HG03280 (cell line): ENCODE results near the gene ABCB1.
A peak's percentile ranks its signal among the peaks of the same experiment; 100 is the strongest.
"Not testable (repeated sequence)": the region's sequence is repeated elsewhere in the genome, so short reads cannot be mapped to it uniquely, and the experiment has no call there.

Source experiments
- ATAC-seq: cut with Tn5 transposase; IDR thresholded peaks from one replicate; pipeline ENCODE4 v1.9.1; 2021; ENCODE audit warnings: mild to moderate bottlenecking, moderate library complexity; ENCODE audit not compliant: unreplicated experiment

The ABCB1 gene

DNA sequence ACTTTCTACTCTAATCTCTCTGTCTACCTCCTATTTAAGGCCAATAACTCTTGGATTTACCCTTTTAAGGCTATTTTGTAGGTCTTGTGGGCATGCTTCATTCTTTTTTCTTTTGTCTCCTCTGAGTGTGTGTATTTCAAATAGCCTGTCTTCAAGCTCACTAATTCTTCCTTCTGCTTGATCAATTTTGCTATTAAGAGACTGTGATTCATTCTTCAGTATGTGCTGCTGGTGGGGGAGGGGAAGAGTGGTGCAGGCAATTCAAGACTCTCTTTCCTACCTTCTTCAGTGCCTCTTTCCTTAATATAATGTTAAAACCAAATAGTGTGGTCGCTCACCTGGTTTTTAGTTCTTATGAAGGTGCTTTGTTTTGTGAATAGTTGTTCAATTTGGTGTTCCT, 20.0 kb downstream of the ABCB1 start:
- no peak for ATAC-seq

DNA sequence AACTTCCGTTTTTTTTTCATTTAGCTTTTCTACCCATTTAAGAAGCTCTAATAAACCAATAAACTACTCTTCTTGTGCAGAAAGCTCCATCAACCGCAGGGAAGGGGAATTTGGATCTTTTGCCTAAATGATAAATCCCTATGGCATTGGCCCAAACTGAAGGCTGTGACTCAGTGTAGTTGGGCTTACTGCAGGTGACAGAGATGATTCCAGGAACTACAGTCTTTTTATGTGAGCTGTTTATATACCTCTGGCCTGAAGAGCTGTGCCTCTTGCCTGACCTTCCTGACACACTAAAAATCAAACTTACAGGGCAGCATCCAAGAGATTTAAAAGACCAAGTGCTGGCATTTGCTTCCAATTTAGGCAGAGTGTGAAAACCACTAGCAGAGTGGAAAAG, 25.2 kb downstream of the ABCB1 start:
- ATAC-seq, result no peak

DNA sequence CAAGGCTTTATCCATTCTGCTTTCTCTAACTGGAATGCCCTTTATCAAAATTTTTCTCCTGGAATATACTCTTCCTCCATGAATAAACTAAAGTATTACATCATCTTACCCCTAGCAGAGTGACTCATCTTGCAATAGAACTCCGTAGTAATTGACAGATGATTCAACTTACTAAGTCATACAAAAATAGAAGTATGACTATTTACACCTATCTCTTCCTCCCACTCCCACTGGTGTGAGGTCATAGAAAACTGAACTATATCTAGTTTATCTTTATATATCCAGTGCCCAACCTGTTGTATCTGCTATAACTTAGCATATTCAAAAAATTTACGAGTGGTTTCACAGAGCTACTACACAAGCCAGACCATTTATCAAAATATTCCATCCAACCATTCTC, 26.1 kb downstream of the ABCB1 start:
- ATAC-seq, result no peak

DNA sequence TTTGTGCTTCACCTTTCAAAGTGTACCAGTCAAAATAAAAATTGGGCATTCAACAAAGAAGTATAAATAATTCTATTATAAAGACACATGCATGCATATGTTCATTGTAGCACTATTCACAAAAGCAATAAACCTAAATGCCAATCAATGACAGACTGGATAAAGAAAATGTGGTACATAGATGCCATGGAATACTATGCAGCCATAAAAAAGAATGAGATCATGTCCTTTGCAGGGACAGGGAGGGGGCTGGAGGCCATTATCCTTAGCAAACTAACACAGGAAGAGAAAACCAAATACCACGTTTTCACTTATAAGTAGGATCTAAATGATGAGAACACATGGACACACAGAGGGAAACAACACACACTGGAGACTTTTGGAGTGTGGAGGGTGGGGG, 28.2 kb downstream of the ABCB1 start:
- ATAC-seq, result not testable (repeated sequence)

DNA sequence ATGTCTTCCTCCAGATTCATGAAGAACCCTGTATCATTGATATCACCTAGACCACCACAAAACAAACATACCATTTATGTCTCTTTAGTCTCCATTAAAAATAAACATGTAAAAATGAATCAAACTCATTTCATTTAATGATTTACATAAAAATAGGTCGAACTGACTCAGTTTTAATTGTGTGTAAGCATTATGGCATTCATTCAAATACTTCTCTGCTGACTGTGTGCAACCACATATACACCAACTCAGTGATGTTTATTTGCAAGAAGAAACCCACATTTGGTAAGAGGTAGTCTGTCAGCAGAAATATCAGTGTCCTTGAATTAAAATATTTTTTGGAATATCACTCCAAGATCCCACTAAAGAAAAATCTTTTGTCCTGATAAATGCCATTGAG, 30.5 kb downstream of the ABCB1 start:
- no peak for ATAC-seq

DNA sequence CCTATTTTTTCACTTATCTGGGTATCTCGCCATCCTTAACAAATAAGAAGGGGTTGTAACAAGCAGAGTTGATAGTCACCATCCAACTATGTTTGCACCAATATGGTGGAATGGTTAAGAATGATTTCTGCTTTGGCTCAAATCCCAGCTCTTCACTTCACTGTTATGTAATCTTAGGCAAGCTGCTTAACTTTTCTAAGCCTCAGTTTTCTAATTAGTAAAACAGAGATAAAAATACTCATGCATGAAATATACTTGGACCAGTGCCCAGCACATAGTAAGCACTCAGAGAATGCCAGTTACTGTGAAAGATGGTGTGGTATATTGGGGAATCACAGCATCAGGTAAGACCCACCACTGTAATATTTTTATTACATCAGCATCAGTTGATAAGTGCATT, 33.6 kb downstream of the ABCB1 start:
- no peak for ATAC-seq

DNA sequence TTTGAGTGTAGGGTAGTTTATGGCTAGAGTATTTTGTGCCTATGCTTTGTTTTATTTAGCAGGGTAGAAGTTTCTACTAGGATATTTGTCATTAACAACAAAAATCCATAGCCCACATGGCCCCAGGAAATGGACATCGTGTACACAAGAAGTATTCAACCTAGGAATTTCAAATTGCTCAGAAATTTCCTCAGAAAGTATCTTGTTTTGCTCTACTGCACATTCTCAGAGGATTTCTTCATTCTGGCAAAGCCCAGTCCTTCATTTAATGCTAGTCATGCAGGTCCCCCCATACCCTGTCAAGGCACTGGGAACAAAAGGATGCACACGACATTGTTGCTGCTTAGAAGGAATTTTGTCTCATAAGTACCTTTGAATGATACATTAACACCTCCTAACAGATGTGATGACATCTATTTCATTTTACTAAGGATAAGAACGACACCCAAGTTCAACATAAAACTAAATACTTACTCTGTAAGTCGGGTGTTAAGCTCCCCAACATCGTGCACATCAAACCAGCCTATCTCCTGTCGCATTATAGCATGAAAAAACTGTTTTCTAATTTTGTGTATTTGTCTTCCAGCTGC, 34.3 kb downstream of the ABCB1 start:
- ATAC-seq, result no peak

DNA sequence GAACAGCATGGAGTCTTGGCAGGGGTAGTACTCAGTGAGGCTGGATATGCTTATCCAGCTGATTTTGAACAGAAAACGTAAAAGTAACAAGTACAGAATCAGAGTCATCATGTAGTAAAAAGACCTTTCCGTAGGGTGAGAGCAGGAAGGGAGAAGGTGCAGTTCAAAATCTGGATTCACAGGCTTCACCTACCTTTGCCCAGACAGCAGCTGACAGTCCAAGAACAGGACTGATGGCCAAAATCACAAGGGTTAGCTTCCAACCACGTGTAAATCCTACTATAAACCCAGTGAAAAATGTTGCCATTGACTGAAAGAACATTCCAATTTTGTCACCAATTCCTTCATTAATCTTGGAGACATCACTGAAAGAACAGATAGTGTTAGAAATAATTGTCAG, 34.8 kb downstream of the ABCB1 start:
- no peak for ATAC-seq

DNA sequence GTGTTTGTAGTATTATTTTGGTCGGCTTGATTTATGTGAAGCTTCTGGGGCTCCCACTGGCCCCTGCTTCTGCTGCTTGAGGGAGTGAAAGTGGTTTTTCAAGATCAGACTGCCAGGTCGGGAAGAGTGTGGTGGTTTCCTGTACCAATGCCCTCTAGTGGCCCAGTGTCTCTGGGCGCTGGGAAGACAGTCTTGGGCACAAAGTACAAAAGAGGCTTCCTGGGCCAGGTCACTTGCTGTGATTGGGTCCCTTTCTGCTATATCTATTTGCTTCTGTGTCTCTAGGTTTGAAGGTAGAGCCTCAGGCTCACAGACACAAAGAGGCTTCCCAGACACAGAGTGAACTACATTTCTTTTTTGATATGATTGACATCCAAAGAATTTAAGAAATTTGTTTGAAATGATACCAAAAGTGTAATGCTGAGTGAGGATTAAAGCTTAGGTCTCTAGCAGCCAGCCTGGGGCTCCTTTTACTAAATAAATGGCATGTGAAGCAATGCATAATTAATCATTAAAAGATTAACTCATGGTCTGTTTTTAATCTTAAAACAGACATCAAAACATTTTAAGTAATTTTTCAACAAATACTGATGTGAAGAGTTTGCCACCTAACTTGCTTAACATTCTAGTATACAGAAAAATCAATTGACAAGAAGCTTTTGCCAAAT, 36.3 kb downstream of the ABCB1 start:
- ATAC-seq, result peak; percentile 50

DNA sequence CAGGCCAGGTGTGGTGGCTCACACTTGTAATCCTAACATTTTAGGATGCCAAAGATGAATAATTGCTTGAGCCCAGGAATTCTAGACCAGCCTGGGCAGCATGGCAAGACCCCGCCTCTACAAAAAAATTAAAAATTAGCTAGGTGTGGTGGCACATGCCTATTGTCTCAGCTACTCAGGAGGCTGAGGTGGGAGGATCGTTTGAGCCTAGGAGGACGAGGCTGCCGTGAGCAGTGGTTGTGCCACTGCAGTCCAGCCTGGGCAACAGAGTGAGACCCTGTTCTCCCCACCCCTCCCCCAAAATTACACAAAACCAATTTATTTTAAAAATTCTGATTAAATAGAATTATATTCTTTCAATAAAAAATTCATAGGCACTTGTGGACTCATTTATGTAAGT, 39.0 kb downstream of the ABCB1 start:
- no peak for ATAC-seq

DNA sequence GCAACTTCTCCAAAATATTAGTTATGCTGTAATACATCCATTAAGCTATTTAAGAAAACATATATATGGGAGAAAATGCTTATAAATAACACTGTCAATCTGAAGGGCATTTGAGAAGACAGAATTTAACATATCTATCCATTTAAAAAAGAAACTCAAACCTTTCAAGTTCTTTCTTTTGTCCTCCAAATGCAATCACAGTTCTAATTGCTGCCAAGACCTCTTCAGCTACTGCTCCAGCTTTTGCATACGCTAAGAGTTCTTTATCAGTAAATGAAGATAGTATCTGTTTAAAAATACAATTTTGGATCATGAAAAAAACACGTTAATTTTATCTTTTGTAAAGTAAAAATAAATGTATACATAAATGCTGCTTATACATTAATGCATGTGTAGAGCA, 39.6 kb downstream of the ABCB1 start:
- no peak for ATAC-seq

DNA sequence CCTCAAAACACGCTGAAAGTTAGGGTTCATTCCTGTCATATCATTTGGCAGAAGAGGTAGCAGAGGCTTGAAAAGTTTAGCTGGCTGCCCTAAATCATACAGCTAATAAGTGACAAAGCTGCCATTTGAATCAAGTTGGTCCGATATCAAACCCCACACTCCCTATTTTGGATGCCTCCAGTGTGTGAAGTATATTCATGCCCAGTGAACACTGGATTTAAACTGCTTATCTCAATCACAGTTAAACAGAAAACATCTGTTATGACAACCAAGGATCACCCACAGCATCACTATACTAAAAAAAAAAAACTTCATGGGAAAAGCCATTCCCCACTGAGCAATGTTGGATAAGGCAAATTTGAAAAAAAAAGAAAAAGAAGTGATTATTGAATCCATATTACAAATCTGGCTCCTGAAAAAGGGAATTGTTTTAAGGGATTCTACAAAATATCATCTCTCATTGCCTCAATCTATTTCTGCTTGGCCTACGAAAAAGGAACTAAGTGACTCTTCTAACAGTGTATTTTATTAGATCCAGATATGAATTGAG, 48.3 kb downstream of the ABCB1 start:
- ATAC-seq, result no peak

DNA sequence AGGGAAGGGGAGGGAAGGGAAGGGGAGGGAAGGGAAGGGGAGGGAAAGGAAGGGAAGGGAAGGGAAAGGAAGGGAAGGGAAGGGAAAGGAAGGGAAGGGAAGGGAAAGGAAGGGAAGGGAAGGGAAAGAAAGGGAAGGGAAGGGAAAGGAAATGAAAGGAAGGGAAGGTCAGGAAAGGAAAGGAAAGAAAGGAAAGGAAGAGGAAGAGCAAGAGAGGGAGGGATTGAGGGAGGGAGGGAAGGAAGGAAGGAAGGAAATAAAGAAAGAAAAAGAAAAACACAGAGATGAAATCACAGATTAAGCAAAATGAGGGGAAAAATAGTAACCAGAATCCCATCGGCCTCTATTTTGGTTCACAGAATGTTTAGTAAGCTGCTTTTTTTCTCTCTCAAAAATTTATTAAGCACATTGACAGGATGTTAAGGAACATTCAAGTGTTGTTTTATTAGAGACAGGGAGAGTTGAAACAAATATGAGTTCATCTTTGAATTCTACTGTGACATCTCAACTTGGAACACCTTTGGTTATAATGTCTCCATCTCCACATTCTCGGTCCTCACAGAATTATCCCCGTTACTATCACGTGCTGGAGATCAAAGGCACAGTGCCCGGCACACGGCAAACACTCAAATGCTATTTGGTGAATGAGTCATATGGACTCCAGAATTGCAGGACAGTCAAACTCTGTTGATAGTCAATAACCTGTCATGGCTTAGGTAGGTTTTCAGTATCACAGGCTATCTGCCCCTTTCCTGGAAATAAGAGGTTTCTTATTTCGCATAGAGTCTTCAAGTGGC, 52.4 kb downstream of the ABCB1 start:
- ATAC-seq, result no peak

DNA sequence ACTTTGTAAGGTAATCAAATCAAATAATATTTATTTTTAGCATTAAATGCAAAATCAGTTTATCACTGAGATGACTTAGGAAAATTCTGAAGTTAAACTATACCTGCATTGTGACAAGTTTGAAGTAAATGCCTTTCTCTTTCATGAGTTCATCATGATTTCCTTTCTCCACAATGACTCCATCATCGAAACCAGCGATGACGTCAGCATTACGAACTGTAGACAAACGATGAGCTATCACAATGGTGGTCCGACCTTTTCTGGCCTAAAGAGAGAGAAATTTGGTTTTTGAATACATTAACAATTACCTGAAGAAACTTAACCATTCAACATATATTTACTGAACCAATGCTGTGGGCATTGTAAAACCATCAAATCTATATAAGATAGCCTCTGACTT, 54.9 kb downstream of the ABCB1 start:
- no peak for ATAC-seq

DNA sequence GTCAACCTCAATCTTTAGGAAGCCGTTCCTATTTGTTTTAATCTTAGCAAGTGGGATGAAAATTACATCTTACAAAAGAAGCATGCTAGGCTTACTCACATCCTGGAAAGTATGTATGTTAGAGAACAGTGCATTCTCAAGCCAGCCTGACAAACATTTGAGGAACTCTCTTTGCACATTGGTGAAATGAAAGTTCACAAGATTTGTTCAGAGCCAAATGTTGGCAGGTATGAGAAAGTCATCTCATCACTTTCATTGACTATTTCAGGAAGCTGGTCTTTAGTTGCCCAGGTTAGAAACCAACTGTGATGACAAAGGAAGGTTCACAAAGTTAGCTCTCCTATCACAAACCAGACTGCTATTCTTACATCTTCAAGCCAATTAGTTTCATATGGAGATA, 57.1 kb downstream of the ABCB1 start:
- no peak for ATAC-seq

DNA sequence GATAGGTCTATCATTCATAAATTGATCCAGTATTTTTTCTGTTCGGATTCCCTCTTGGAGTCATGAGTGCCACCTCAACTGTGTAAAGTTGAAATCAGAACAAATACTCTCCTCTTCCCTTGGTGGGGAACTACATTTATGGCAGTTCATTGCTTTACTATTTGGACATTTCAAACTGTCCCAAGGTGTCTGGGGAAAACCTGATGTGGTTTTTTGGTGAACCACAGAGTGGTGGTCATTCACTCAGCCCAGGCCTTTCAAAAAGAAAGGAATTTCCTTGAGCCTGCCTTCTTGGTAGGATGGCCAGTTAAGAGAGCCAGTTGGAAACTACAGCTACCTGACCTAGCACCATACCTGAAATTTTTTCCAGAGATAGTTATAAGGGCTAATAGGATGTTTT, 59.0 kb downstream of the ABCB1 start:
- no peak for ATAC-seq

DNA sequence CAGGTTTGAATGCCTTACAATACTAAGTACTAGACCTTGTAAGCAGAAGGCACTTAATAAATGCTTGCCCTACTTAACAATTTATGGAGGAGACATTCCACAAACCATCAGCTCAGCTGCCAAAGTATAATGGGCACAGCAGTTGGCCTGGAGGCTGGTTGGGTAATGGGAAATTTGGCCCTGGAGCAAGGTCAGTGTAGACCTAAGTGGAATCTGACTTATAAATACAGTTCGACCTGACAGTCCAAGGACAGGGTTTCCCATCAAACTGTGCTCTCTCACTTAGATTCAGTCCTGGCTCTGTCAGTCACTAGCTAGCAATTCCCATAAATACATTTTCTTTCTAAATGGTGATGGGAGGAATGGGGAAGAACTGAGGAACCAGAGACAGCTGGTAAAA, 62.6 kb downstream of the ABCB1 start:
- ATAC-seq, result no peak

DNA sequence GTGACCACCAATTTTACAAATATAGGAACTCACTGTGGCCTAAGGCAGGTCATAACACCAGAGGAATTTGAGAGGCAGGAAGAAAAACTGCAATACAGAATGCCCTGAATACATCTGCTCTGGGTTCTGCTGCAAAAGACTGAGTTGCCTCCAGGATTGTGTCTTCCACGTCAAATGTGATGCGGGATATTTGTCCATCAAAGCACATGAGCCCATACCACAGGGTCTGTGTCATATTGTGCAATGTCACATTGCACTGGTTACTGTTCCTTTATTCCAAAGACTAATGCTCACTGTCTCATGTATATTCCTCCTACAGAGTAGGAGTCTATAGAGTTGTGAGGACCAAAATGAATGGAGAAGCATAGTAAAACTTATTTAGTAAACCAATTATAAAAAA, 66.6 kb downstream of the ABCB1 start:
- ATAC-seq, result no peak

DNA sequence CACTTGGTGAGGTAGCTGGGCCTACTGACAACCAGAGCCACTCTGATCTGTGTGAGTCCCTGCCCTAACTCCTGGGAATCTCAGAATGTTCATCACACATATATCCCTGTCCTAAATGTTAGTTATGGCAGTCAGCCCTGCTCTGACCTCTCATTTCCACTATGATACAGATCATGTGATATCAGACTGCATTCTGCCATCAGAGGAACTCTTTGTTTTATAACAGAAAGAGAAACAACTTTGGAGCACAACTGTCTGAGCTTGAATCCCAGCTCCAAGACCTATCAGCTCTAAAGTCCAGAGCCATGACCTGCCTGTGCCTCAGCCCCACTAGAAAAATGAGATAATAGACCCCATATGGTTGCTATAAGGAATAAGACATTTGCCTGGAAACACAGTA, 70.6 kb downstream of the ABCB1 start:
- ATAC-seq, result no peak

DNA sequence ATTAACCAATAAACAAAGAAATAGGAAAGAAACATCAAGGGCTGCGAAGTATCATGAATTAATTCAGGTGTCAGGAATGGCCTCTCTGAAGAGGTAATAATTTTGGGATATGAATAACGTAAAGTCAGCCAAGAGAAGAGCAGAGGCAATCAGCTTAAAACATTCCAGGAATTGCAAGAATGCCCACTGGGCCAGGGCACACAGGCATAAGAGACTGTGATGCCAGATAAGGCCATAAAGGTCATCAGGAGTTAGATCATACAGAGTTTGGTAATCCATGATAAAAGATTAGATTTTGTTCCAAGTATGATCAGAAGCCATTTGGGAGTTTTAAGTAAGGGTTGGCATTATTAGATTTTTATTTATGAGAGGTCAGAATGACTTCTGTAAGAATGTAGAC, 72.0 kb downstream of the ABCB1 start:
- no peak for ATAC-seq

DNA sequence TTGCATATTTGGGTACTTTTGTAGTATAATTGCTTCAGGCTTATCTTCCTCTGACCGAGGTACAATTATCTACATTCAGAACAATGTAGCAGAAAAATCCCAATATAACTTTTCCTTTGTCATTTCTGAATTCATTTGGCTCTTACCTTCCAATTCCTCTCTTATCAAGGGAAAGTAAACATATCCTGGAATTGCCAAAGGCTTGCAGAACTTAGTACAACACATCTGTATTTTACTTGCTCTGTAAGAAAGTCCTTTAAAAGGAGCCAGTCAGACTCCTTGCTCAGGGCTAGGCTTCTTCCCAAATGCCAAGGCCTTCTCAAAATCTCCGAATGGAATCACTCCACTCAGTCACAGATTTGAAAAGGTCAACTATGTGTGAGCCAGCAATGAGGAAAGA, 81.9 kb downstream of the ABCB1 start:
- ATAC-seq, result no peak

DNA sequence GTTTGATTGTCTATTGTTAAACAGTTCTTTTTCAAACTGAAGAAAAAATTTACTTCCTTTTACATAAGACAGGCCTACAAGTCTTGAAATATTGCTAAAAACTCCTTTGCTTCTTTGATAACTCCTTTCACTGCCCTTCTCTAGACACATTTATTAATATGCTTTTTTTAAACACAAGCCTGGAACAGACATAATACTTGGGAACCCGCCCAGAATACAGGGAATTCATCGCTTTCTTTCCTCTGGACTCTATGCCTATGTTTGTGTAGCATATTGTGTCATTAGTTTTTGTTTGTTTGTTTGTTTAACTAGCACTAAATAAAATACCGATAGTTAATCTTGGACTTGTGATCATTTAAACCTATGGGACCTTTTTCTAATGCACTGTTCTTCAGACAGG, 82.8 kb downstream of the ABCB1 start:
- ATAC-seq, result no peak
